HepG2 (cell line): ENCODE results near the gene GYPC. TPM values are rescaled to one million over a fixed set of nuclear protein-coding genes. Genes with fewer than 3 reads are reported as not detected.

Experiments
- ATAC-seq: fragments of 200-7000 bp; cut with Tn5 transposase; 3 replicates; pipeline ENCODE4 v1.9.1; 2020; ENCODE audit warnings: mild to moderate bottlenecking, moderate library complexity
- BruUV-seq: library from RNA; stranded (reverse); fragments of 400-500 nt; replicated peaks from 2 replicates; lab custom pipeline; 2021; lab: Mats Ljungman, UMichigan
- CTCF ChIA-PET: fragments of 300-600 bp; formaldehyde crosslinking; extraction: SDS; loops from one replicate; lab custom pipeline; 2021; ENCODE audit warnings: low total read pairs, inconsistent platforms, low intra/inter-chr PET ratio; lab: Yijun Ruan, JAX
- POLR2A ChIA-PET: fragments of 350-600 bp; sonication (Branson Sonifier 250); formaldehyde crosslinking; loops from one replicate; lab custom pipeline; 2020; ENCODE audit warnings: antibody characterized with exemption, inconsistent platforms; lab: Yijun Ruan, JAX
- DNase-seq: peaks from one replicate; pipeline ENCODE4 v3.0.0-alpha.2; 2015; ENCODE audit warnings: low spot score
- FAIRE-seq: peaks from 3 replicates; lab custom pipeline; 2011; peaks lifted over from hg19 to GRCh38; lab: Jason Lieb, UNC
- H2AFZ ChIP-seq: one replicate; pipeline ENCODE4 v1.6.1; 2011; ENCODE audit warnings: low read length, inconsistent platforms
- H3K27ac ChIP-seq: fragments of 300-600 bp; 3 replicates; pipeline ENCODE4 v1.8.0; 2011; ENCODE audit warnings: mixed run types, mild to moderate bottlenecking, mixed read lengths, low read length, inconsistent platforms; ENCODE audit not compliant: insufficient read depth; ENCODE audit errors: extremely low read length
- H3K27me3 ChIP-seq, 2 experiments: fragments of 200-600 bp in 1 of 2; 2 replicates in 1 of 2; 3 replicates in 1 of 2; pipeline versions ENCODE4 v1.6.0 to v1.8.0; 2011; ENCODE audit warnings: low read length in 2 of 2, mild to moderate bottlenecking in 2 of 2, moderate library complexity in 2 of 2, inconsistent platforms in 1 of 2; ENCODE audit not compliant: insufficient read depth in 2 of 2, control insufficient read depth in 1 of 2
- H3K36me3 ChIP-seq, 2 experiments: fragments of 200-600 bp in 1 of 2; replicated peaks in 1 of 2; 2 replicates in 1 of 2; 3 replicates in 1 of 2; pipeline versions ENCODE4 v1.5.1 to v1.8.0; 2011; ENCODE audit warnings: low read length in 2 of 2, inconsistent platforms in 1 of 2; ENCODE audit not compliant: insufficient read depth in 2 of 2, control insufficient read depth in 1 of 2
- H3K4me1 ChIP-seq: 2 replicates; pipeline ENCODE4 v1.5.1; 2012; ENCODE audit warnings: low read length, inconsistent platforms; ENCODE audit not compliant: insufficient read depth
- H3K4me2 ChIP-seq: 2 replicates; pipeline ENCODE4 v1.6.0; 2011; ENCODE audit warnings: low read depth, low read length, inconsistent platforms
- H3K4me3 ChIP-seq, 3 experiments: fragments of 200-600 bp in 1 of 3; sonication (generic), shearing (Covaris generic) in 1 of 3; replicated peaks in 1 of 3; 2 replicates each; pipeline ENCODE4 v1.5.1; 2011 to 2016; ENCODE audit warnings: low read length in 3 of 3, inconsistent platforms in 2 of 3, low read depth in 2 of 3, mild to moderate bottlenecking in 2 of 3, control low read depth in 1 of 3, mixed read lengths in 1 of 3; ENCODE audit not compliant: insufficient read depth in 1 of 3
- H3K79me2 ChIP-seq: one replicate; pipeline ENCODE4 v1.6.1; 2011; ENCODE audit warnings: low read length, inconsistent platforms; ENCODE audit not compliant: insufficient read depth
- H3K9ac ChIP-seq: 2 replicates; pipeline ENCODE4 v1.6.0; 2011; ENCODE audit warnings: mild to moderate bottlenecking, low read depth, low read length, inconsistent platforms; ENCODE audit not compliant: insufficient read depth
- H3K9me3 ChIP-seq: 2 replicates; pipeline ENCODE4 v1.5.1; 2012; ENCODE audit warnings: mild to moderate bottlenecking, low read length
- H4K20me1 ChIP-seq: 2 replicates; pipeline ENCODE4 v1.6.0; 2011; ENCODE audit warnings: inconsistent platforms, mild to moderate bottlenecking, low read length, moderate library complexity; ENCODE audit not compliant: insufficient read depth
- KLF11 ChIP-seq: IDR thresholded peaks from 2 replicates; pipeline ENCODE4 v1.6.1; 2016; ENCODE audit warnings: missing compliant biosample characterization
- SAFB2 ChIP-seq: sonication (generic); formaldehyde crosslinking; IDR thresholded peaks from 2 replicates; pipeline ENCODE4 v1.5.1; 2020; ENCODE audit warnings: missing genetic modification reagents, low read depth, mild to moderate bottlenecking, borderline replicate concordance
- SUZ12 ChIP-seq: fragments of 150-350 bp; IDR thresholded peaks from 2 replicates; pipeline ENCODE4 v1.6.1; 2014; ENCODE audit warnings: low read depth, low read length
- ZNF329 ChIP-seq: sonication (generic); formaldehyde crosslinking; IDR thresholded peaks from 2 replicates; pipeline ENCODE4 v1.9.0; 2021; ENCODE audit warnings: low read depth, mild to moderate bottlenecking, missing genetic modification reagents
- WGBS: methylation state at CpG from one replicate; pipeline ENCODE4 v1.1.6; 2017; ENCODE audit warnings: low lambda C conversion rate; 5-methylcytosine and 5-hydroxymethylcytosine counted together
- in situ Hi-C: cut with HindIII; loops from 2 replicates; pipeline ENCODE4 v1.10.0; 2017; ENCODE audit warnings: low pct_unique_long_range_greater_than_20kb; ENCODE audit not compliant: extremely low pct_ligation_motif_present
- intact Hi-C: fragments of 100-400 bp; cut with micrococcal nuclease; formaldehyde crosslinking; loops from one replicate; pipeline ENCODE4 v1.10.0; 2022; ENCODE audit not compliant: unreplicated experiment
- polyA plus RNA-seq, 8 experiments: library from polyadenylated mRNA; depleted of rRNA in 3 of 8; stranded (reverse) in 7 of 8; unstranded in 1 of 8; fragments of >200 nt; fragmentation: Illumina TruSeq in 4 of 8; extraction: Trizol in 4 of 8; gene quantifications; 2 replicates each; pipeline versions ENCODE4 v1.2.1 to v1.2.3, GENCODE V29; 2011 to 2016; ENCODE audit warnings: low read depth in 4 of 8, missing spikeins in 1 of 8, mixed read lengths in 1 of 8; ENCODE audit not compliant: insufficient read depth in 1 of 8
- total RNA-seq, 5 experiments: library from RNA; depleted of rRNA; stranded (reverse); fragments of >200 nt; fragmentation: Illumina TruSeq; extraction: Trizol; gene quantifications; 2 replicates each; pipeline ENCODE4 v1.2.3, GENCODE V29; 2016; ENCODE audit warnings: low read depth in 1 of 5
- TF ChIP-seq, protein P1 (sequence below): conservative IDR thresholded peaks from 2 replicates; pipeline ENCODE4 v1.6.1; 2018; ENCODE audit warnings: missing genetic modification reagents
- TF ChIP-seq, protein P2 (sequence below): sonication (generic); formaldehyde crosslinking; IDR thresholded peaks from 2 replicates; pipeline ENCODE4 v1.5.1; 2020; ENCODE audit warnings: mild to moderate bottlenecking, moderate library complexity, missing genetic modification reagents

The GYPC gene
- total and polyA plus RNA-seq, 2 of the 13 experiments (the other 11 are each of a cell fraction or from before 2014, with no cell fraction given), result not detected

DNA sequence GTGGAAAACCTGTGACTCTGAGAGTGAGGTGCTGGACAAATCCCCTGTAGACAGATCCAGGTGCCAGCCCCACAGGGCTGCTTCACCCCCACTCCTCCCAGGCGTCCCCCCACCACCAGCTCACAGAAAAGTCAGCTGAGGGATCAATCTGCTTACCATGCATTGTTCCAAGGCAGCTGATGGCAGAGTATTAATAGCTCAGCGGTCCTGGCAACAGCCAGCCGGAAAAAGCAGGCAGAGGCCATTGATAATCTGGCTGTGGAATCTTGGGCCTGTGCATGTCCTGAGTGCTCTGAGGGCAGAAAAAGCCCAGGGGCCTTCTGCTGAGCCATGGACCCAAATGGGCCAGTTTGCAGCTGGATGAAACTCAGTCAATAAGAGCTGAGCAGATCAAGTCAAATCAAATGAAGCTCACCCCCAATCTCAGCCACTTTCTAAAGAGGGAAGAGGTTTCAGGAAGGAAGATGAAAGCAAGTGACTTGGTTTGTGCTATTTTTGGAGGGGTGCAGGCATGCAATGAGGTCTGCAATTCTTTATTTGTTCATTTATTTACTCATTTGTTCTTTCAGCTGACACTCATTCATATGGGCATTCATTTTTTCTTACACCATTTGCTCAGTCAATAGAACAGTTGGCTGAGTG, 63.4 kb downstream of the GYPC start (continued):
- TF ChIP-seq, protein P1, sequence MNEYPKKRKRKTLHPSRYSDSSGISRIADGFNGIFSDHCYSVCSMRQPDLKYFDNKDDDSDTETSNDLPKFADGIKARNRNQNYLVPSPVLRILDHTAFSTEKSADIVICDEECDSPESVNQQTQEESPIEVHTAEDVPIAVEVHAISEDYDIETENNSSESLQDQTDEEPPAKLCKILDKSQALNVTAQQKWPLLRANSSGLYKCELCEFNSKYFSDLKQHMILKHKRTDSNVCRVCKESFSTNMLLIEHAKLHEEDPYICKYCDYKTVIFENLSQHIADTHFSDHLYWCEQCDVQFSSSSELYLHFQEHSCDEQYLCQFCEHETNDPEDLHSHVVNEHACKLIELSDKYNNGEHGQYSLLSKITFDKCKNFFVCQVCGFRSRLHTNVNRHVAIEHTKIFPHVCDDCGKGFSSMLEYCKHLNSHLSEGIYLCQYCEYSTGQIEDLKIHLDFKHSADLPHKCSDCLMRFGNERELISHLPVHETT (CRISPR knock-in tag), result no peak

DNA sequence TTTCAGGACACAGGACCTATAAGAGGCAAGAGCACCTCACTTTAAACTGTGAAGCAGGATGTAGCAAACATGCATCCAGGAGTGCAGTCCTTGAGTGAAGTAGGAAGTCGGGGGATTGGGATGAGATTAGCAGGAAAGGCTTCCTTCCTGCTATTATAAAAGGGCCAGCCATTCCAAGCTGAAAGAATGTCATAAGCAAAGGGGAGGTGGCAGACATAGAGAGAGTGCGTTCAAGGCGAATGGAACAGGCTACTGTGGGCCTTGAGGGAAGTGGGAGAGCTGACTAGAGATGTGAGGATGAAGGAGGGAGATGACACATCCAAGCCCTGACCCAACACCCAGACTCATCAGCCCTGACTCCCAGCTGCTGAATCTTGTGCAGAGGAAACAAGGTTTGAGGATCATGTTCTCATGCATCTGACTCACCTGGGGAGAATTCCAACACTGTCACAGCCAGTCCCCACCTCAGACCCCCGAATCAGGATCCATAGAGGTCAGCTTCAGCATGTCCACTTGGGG, 63.9 kb downstream of the GYPC start:
- Histone ChIP-seq H3K4me1 (no peaks in the 10 kb centered on the region), H3K9me3 (no peaks in the 10 kb centered on the region; the same call in 1 of the 2 replicates), H3K4me2 (no peak overlapping the region), H3K27me3 (peaks cover 0 to 30% of the 10 kb centered on the region in 2 experiments; a peak in 2 of 5 replicates), H3K27ac (no peak overlapping the region), H3K36me3 (no peaks in the 10 kb centered on the region)
- BruUV-seq, result no TSS peak
- DNase-seq (no peak), ATAC-seq (no peak)
- no peak for TF ChIP-seq ZNF329 (CRISPR knock-in tag)
- no peak for TF ChIP-seq KLF11 (CRISPR knock-in tag)
- TF ChIP-seq, all 625 proteins: peak for 0
- Histone ChIP-seq H3K9ac (no peak overlapping the region), H3K4me3 (no peak overlapping the region), H2AFZ (no peak overlapping the region), H4K20me1 (no peaks in the 10 kb centered on the region), H3K79me2 (no peaks in the 10 kb centered on the region)
- intact Hi-C loops (no loop called here), in situ Hi-C loops (no loop called here)
- FAIRE-seq, result no peak
- ChIA-PET POLR2A (no interaction called here), CTCF (no interaction called here)
- WGBS, result 2% methylated on average over 4 of the region's 4 CpGs

DNA sequence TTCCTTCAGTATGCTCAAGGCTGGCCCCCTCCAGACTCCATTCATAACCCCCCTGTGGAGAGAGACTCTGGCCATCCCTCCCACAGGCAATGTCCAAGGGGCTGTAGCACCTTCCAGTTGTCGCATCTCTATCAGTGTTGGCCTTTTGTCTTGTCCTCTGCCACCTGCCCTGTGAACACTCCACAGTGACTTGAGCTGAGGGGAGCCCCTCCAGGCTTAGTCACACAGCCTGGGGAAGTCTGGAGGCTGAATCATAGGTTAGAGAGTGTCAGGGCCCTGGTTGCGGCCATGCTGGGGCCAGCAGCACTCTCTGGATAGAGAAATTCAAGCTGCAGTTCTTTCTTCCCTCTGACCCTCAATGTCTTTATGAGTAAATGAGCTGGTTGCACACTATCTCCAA, 64.7 kb downstream of the GYPC start:
- Histone ChIP-seq H3K9me3 (peaks cover 7% of the 10 kb centered on the region; the same call in 1 of the 2 replicates), H3K9ac (no peak overlapping the region), H3K4me1 (no peaks in the 10 kb centered on the region), H3K4me2 (no peak overlapping the region), H3K27me3 (peaks cover 0 to 30% of the 10 kb centered on the region in 2 experiments; a peak in 2 of 5 replicates), H2AFZ (no peak overlapping the region), H3K36me3 (no peaks in the 10 kb centered on the region), H3K4me3 (no peak overlapping the region), H4K20me1 (no peaks in the 10 kb centered on the region), H3K79me2 (no peaks in the 10 kb centered on the region), H3K27ac (no peak overlapping the region)
- intact Hi-C loops, result no loop called here
- ChIA-PET CTCF (no interaction called here), POLR2A (no interaction called here)
- 0% methylated on average over 2 of the region's 2 CpGs for WGBS
- no TSS peak for BruUV-seq
- ATAC-seq, result no peak
- DNase-seq, result no peak
- TF ChIP-seq SUZ12 (no peak), SAFB2 (no peak)
- TF ChIP-seq, protein P2, sequence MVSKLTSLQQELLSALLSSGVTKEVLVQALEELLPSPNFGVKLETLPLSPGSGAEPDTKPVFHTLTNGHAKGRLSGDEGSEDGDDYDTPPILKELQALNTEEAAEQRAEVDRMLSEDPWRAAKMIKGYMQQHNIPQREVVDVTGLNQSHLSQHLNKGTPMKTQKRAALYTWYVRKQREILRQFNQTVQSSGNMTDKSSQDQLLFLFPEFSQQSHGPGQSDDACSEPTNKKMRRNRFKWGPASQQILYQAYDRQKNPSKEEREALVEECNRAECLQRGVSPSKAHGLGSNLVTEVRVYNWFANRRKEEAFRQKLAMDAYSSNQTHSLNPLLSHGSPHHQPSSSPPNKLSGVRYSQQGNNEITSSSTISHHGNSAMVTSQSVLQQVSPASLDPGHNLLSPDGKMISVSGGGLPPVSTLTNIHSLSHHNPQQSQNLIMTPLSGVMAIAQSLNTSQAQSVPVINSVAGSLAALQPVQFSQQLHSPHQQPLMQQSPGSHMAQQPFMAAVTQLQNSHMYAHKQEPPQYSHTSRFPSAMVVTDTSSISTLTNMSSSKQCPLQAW (CRISPR knock-in tag), result no peak
- no peak for FAIRE-seq
- in situ Hi-C loops, result no loop called here
